SU-DHL-6 (cell line): Measurements from ENCODE around the gene ZNF83.

Source experiments
- EZH2phosphoT487 ChIP-seq: fragments of 200-600 bp; sonication (generic), shearing (Covaris generic); conservative IDR thresholded peaks from 2 replicates; pipeline ENCODE4 v1.6.1; 2018; ENCODE audit warnings: mild to moderate bottlenecking, antibody characterized with exemption, low read length, moderate library complexity, mixed read lengths
- TF ChIP-seq, protein P1 (sequence below): fragments of 200-600 bp; sonication (generic); IDR thresholded peaks from one replicate; pipeline ENCODE4 v1.5.1; 2017; ENCODE audit warnings: antibody characterized with exemption, mild to moderate bottlenecking, low read length, moderate library complexity; ENCODE audit not compliant: insufficient read depth, poor library complexity, severe bottlenecking

- TF ChIP-seq, protein P1, sequence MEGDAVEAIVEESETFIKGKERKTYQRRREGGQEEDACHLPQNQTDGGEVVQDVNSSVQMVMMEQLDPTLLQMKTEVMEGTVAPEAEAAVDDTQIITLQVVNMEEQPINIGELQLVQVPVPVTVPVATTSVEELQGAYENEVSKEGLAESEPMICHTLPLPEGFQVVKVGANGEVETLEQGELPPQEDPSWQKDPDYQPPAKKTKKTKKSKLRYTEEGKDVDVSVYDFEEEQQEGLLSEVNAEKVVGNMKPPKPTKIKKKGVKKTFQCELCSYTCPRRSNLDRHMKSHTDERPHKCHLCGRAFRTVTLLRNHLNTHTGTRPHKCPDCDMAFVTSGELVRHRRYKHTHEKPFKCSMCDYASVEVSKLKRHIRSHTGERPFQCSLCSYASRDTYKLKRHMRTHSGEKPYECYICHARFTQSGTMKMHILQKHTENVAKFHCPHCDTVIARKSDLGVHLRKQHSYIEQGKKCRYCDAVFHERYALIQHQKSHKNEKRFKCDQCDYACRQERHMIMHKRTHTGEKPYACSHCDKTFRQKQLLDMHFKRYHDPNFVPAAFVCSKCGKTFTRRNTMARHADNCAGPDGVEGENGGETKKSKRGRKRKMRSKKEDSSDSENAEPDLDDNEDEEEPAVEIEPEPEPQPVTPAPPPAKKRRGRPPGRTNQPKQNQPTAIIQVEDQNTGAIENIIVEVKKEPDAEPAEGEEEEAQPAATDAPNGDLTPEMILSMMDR, result no peak
- TF ChIP-seq EZH2phosphoT487, result no peak
Observed at GRCh38 chr19:52585604-52586003, 52.6 kb downstream of the ZNF83 start.
